Muscle of leg (tissue), 11 donors: ENCODE results near the gene PTMS. TPM values are rescaled to one million over a fixed set of nuclear protein-coding genes. Genes with fewer than 3 reads are reported as not detected.
A peak's percentile ranks its signal among the peaks of the same experiment; 100 is the strongest.

Experiments used
- DNase-seq: peaks from one replicate; pipeline ENCODE4 v3.0.0; 2013
- H3K27ac ChIP-seq: one replicate; pipeline ENCODE4 v1.5.1; 2013; ENCODE audit warnings: mild to moderate bottlenecking, low read length, control low read depth
- H3K27me3 ChIP-seq: one replicate; pipeline ENCODE4 v1.6.1; 2013; ENCODE audit warnings: low read length; ENCODE audit not compliant: control insufficient read depth, insufficient read depth
- H3K36me3 ChIP-seq: one replicate; pipeline ENCODE4 v1.6.1; 2013; ENCODE audit warnings: low read length; ENCODE audit not compliant: control insufficient read depth, insufficient read depth
- H3K4me1 ChIP-seq: one replicate; pipeline ENCODE4 v1.6.1; 2013; ENCODE audit warnings: low read length; ENCODE audit not compliant: control insufficient read depth, insufficient read depth
- H3K4me3 ChIP-seq: one replicate; pipeline ENCODE4 v1.5.1; 2013; ENCODE audit warnings: low read length, control low read depth
- H3K9me3 ChIP-seq: replicated peaks from 2 replicates; pipeline ENCODE4 v1.6.1; 2013; ENCODE audit warnings: low read depth, low read length; ENCODE audit not compliant: control insufficient read depth
- WGBS: methylation state at CpG from one replicate; pipeline ENCODE4 v1.1.5; 2013; ENCODE audit warnings: missing lambda C conversion rate; ENCODE audit not compliant: insufficient coverage; 5-methylcytosine and 5-hydroxymethylcytosine counted together
- polyA plus RNA-seq, 8 donors: library from polyadenylated mRNA; unstranded; fragments of 120-200 nt; gene quantifications; one replicate each; pipeline versions ENCODE4 v1.2.1 to v1.2.3, GENCODE V29; 2013; ENCODE audit warnings: inconsistent platforms in 1 of 8, low replicate concordance in 1 of 8; ENCODE audit not compliant: insufficient read length in 8 of 8, insufficient read depth in 1 of 8
- total RNA-seq: library from RNA; stranded (reverse); fragments of 120-200 nt; gene quantifications from one replicate; pipeline ENCODE4 v1.2.4, GENCODE V29; 2013

The PTMS gene
- total and polyA plus RNA-seq, 9 donors = 87.5 to 529 (median 482) TPM

- Histone ChIP-seq H3K4me1 (no peaks in the 10 kb centered on the region), H3K36me3 (no peaks in the 10 kb centered on the region), H3K4me3 (no peak overlapping the region), H3K9me3 (no peaks in the 10 kb centered on the region), H3K27ac (no peak overlapping the region), H3K27me3 (peaks cover 2% of the 10 kb centered on the region)
- DNase-seq = no peak
- WGBS = 75% methylated on average over 10 of the region's 10 CpGs
Observed at GRCh38 chr12:6809056-6809455, 42.9 kb downstream of the PTMS start.

DNA sequence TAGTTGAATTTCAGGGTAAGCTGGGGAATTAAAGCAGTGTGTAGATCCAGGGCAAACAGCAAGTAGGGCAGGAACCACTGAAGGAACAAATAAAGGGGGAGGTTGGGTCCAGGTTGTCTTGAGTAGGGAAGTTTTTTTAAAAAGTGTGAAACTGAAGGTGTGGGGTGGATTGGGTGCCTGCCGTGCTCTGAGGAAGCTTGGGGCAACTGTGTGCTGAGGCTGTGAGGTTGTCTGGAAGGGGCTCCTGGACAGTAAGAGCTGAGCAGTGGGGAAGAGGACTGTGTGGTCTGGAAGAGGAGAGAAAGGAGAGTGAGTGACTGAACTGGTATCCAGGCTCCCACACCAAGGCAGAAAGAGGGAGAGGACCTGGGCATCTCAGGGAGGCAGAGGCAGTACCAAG is 44.6 kb downstream of the PTMS start:
- H3K4me3 ChIP-seq = no peak overlapping the region
- H3K4me1 ChIP-seq = no peaks in the 10 kb centered on the region
- 63% methylated on average over 1 of the region's 1 CpG for WGBS
- no peaks in the 10 kb centered on the region for H3K9me3 ChIP-seq
- no peak overlapping the region for H3K27ac ChIP-seq
- no peaks in the 10 kb centered on the region for H3K36me3 ChIP-seq
- H3K27me3 ChIP-seq = peaks cover 4% of the 10 kb centered on the region
- DNase-seq = no peak

DNA sequence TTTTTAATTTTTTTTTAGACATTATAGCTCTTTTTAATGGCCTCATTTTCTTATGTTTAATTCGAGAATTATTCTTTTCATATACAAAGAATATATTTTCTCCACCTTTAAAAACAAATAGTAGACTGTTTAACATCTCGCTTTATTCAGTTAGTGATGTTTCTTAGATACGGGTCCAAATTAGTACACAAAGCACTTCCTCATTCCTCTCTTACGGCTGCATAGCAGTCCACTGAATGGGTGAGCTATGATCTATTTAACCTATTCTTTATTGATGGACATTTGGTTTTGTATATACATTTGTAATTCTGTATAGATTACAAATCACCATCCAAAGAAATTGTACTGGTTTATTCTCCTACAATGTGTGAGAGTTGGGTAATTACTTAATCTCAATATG is 47.2 kb downstream of the PTMS start:
- Histone ChIP-seq H3K27me3 (peaks cover 4% of the 10 kb centered on the region), H3K4me1 (no peaks in the 10 kb centered on the region), H3K27ac (no peak overlapping the region), H3K36me3 (no peaks in the 10 kb centered on the region), H3K4me3 (no peak overlapping the region), H3K9me3 (no peaks in the 10 kb centered on the region)
- DNase-seq = no peak
- WGBS = no CpG with 5 or more reads among the region's 4 CpGs

GRCh38 chr12:6816598-6816997 is 50.4 kb downstream of the PTMS start:
- WGBS = no CpG with 5 or more reads among the region's 3 CpGs
- H3K27me3 ChIP-seq = peaks cover 4% of the 10 kb centered on the region
- H3K4me3 ChIP-seq = no peak overlapping the region
- H3K4me1 ChIP-seq = peaks cover 23% of the 10 kb centered on the region
- H3K9me3 ChIP-seq = no peaks in the 10 kb centered on the region
- DNase-seq = no peak
- H3K36me3 ChIP-seq = no peaks in the 10 kb centered on the region
- no peak overlapping the region for H3K27ac ChIP-seq

DNA sequence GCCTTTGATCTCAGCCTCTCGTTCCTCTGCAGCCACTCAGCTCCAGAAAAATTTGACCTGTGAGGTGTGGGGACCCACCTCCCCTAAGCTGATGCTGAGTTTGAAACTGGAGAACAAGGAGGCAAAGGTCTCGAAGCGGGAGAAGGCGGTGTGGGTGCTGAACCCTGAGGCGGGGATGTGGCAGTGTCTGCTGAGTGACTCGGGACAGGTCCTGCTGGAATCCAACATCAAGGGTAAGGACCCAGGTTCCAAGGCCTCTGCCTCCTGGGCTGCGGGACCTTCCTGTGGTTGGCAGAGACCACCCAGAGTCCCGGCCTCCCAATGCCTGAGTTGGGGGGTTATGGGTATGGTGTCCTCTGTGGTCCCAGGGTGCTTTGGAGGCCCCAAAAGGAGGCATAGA is 50.9 kb downstream of the PTMS start:
- Histone ChIP-seq H3K27ac (no peak overlapping the region), H3K36me3 (no peaks in the 10 kb centered on the region), H3K27me3 (peaks cover 2% of the 10 kb centered on the region), H3K4me3 (no peak overlapping the region), H3K9me3 (no peaks in the 10 kb centered on the region), H3K4me1 (peaks cover 28% of the 10 kb centered on the region)
- 53% methylated on average over 6 of the region's 8 CpGs for WGBS
- DNase-seq = no peak

- peaks cover 2% of the 10 kb centered on the region for H3K27me3 ChIP-seq
- 78% methylated on average over 19 of the region's 20 CpGs for WGBS
- no peaks in the 10 kb centered on the region for H3K36me3 ChIP-seq
- peaks cover 33% of the 10 kb centered on the region for H3K4me1 ChIP-seq
- no peaks in the 10 kb centered on the region for H3K9me3 ChIP-seq
- H3K27ac ChIP-seq = no peak overlapping the region
- DNase-seq = no peak
- no peak overlapping the region for H3K4me3 ChIP-seq
Observed at GRCh38 chr12:6817662-6818157, 51.5 kb downstream of the PTMS start.

DNA sequence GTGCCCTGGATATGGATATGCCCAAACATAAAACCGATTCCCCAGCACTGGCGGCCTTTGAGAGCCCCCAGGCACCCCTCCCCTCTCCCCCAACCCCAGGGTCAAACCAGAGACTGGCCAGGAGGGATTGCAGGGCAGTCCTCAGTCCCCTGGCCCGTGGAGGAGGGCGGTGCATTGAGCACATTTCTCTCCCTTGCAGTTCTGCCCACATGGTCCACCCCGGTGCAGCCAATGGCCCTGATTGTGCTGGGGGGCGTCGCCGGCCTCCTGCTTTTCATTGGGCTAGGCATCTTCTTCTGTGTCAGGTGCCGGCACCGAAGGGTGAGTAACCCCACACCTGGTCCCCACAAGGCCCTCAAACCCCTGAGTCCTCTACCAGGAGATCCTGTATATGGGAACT is 52.1 kb downstream of the PTMS start:
- 50% methylated on average over 6 of the region's 10 CpGs for WGBS
- Histone ChIP-seq H3K27ac (no peak overlapping the region), H3K4me1 (peaks cover 36% of the 10 kb centered on the region), H3K9me3 (no peaks in the 10 kb centered on the region), H3K36me3 (no peaks in the 10 kb centered on the region), H3K4me3 (no peak overlapping the region), H3K27me3 (peaks cover 2% of the 10 kb centered on the region)
- DNase-seq = no peak

GRCh38 chr12:6818645-6819044 is 52.5 kb downstream of the PTMS start:
- no peak overlapping the region for H3K4me3 ChIP-seq
- H3K9me3 ChIP-seq = no peaks in the 10 kb centered on the region
- peaks cover 4% of the 10 kb centered on the region for H3K27me3 ChIP-seq
- no CpG with 5 or more reads among the region's 5 CpGs for WGBS
- no peak overlapping the region for H3K27ac ChIP-seq
- no peak for DNase-seq
- H3K36me3 ChIP-seq = no peaks in the 10 kb centered on the region
- peaks cover 40% of the 10 kb centered on the region for H3K4me1 ChIP-seq

GRCh38 chr12:6819106-6820030 is 53.2 kb downstream of the PTMS start:
- WGBS = 45% methylated on average over 12 of the region's 13 CpGs
- Histone ChIP-seq H3K36me3 (no peaks in the 10 kb centered on the region), H3K9me3 (no peaks in the 10 kb centered on the region), H3K4me3 (no peak overlapping the region), H3K27me3 (peaks cover 4% of the 10 kb centered on the region), H3K27ac (peak overlapping the region; percentile 6), H3K4me1 (peaks cover 40% of the 10 kb centered on the region)
- DNase-seq = peak; percentile 16

- Histone ChIP-seq H3K27me3 (peaks cover 3% of the 10 kb centered on the region), H3K36me3 (no peaks in the 10 kb centered on the region), H3K4me1 (peaks cover 43% of the 10 kb centered on the region), H3K4me3 (no peak overlapping the region), H3K9me3 (no peaks in the 10 kb centered on the region), H3K27ac (no peak overlapping the region)
- 71% methylated on average over 4 of the region's 5 CpGs for WGBS
- no peak for DNase-seq
Observed at GRCh38 chr12:6820166-6820565, 54.0 kb downstream of the PTMS start.
